Activated CD8-positive, alpha-beta memory T cell treated with anti-CD3 and anti-CD28 coated beads for 36 hours (primary cell): ENCODE data around the gene DLGAP1. TPM values are rescaled to one million over a fixed set of nuclear protein-coding genes. Genes with fewer than 3 reads are reported as not detected.
"Not testable (repeated sequence)": the region's sequence is repeated elsewhere in the genome, so short reads cannot be mapped to it uniquely, and the experiment has no call there.

Source experiments
- CTCF ChIA-PET: fragments of 350-600 bp; sonication (Branson Sonifier 250); formaldehyde crosslinking; loops from one replicate; lab custom pipeline; 2021; ENCODE audit warnings: antibody characterized with exemption; lab: Charles Lee
- POLR2A ChIA-PET: fragments of 350-600 bp; sonication (Branson Sonifier 250); formaldehyde crosslinking; loops from one replicate; lab custom pipeline; 2021; ENCODE audit warnings: antibody characterized with exemption; lab: Charles Lee
- total RNA-seq, 2 experiments: library from RNA; stranded (reverse); gene quantifications; one replicate each; pipeline ENCODE4 v1.2.3, GENCODE V29; 2021

DLGAP1 gene
- total RNA-seq, 2 experiments from 2014 or later: not detected

GRCh38 chr18:4394700-4395099 is 60.4 kb downstream of the DLGAP1 start:
- CTCF ChIA-PET: no interaction called here
- POLR2A ChIA-PET: no interaction called here

- ChIA-PET POLR2A (no interaction called here), CTCF (no interaction called here)
These were observed 63.2 kb downstream of the DLGAP1 start for GRCh38 chr18:4391859-4392258.

- ChIA-PET POLR2A (no interaction called here), CTCF (no interaction called here)
These were observed 69.2 kb downstream of the DLGAP1 start for GRCh38 chr18:4385876-4386275.

- POLR2A ChIA-PET: no interaction called here
- CTCF ChIA-PET: no interaction called here
These were observed 70.2 kb downstream of the DLGAP1 start for GRCh38 chr18:4384932-4385331.

- CTCF ChIA-PET: no interaction called here
These were observed 80.5 kb downstream of the DLGAP1 start for GRCh38 chr18:4374564-4374963.

GRCh38 chr18:4369705-4370104 is 85.4 kb downstream of the DLGAP1 start:
- POLR2A ChIA-PET: no interaction called here

More at GRCh38 chr18:4374564-4374963, 80.5 kb downstream of the DLGAP1 start:
- POLR2A ChIA-PET: no interaction called here

GRCh38 chr18:4360221-4360715 is 94.8 kb downstream of the DLGAP1 start:
- CTCF ChIA-PET: no interaction called here
- POLR2A ChIA-PET: no interaction called here

More at GRCh38 chr18:4369705-4370104, 85.4 kb downstream of the DLGAP1 start:
- CTCF ChIA-PET: interaction anchor here (0.8 kb wide), 1 partner anchor 10 kb away, joined by 3 read pairs; no protein-coding TSS in a partner anchor

- POLR2A ChIA-PET: no interaction called here
- CTCF ChIA-PET: no interaction called here
These were observed 96.5 kb downstream of the DLGAP1 start for GRCh38 chr18:4358618-4359017.

- ChIA-PET POLR2A (no interaction called here), CTCF (no interaction called here)
These were observed 97.5 kb downstream of the DLGAP1 start for GRCh38 chr18:4357579-4357978.

- POLR2A ChIA-PET: no interaction called here
- CTCF ChIA-PET: no interaction called here
These were observed 98.2 kb downstream of the DLGAP1 start for GRCh38 chr18:4356929-4357328.

- ChIA-PET CTCF (no interaction called here), POLR2A (no interaction called here)
These were observed 101.2 kb downstream of the DLGAP1 start for GRCh38 chr18:4353853-4354418.

GRCh38 chr18:4352746-4353551 is 102.2 kb downstream of the DLGAP1 start:
- POLR2A ChIA-PET: no interaction called here

GRCh38 chr18:4351005-4351404 is 104.1 kb downstream of the DLGAP1 start:
- CTCF ChIA-PET: no interaction called here
- POLR2A ChIA-PET: no interaction called here

More at GRCh38 chr18:4352746-4353551, 102.2 kb downstream of the DLGAP1 start:
- CTCF ChIA-PET: no interaction called here

GRCh38 chr18:4335386-4335785 is 119.7 kb downstream of the DLGAP1 start:
- POLR2A ChIA-PET: no interaction called here
- CTCF ChIA-PET: no interaction called here

- POLR2A ChIA-PET: no interaction called here
These were observed 122.1 kb downstream of the DLGAP1 start for GRCh38 chr18:4333043-4333442.

GRCh38 chr18:4319738-4320677 is 135.1 kb downstream of the DLGAP1 start:
- POLR2A ChIA-PET: no interaction called here
- CTCF ChIA-PET: no interaction called here

More at GRCh38 chr18:4333043-4333442, 122.1 kb downstream of the DLGAP1 start:
- CTCF ChIA-PET: no interaction called here

GRCh38 chr18:4318311-4318710 is 136.8 kb downstream of the DLGAP1 start:
- ChIA-PET POLR2A (no interaction called here), CTCF (no interaction called here)

- CTCF ChIA-PET, POLR2A ChIA-PET: not testable (repeated sequence)
These were observed 143.2 kb downstream of the DLGAP1 start for GRCh38 chr18:4311945-4312344.

- ChIA-PET CTCF (no interaction called here), POLR2A (no interaction called here)
These were observed 144.0 kb downstream of the DLGAP1 start for GRCh38 chr18:4311136-4311535.

- POLR2A ChIA-PET: no interaction called here
These were observed 145.9 kb downstream of the DLGAP1 start for GRCh38 chr18:4309227-4309626.

More at GRCh38 chr18:4309227-4309626, 145.9 kb downstream of the DLGAP1 start:
- CTCF ChIA-PET: no interaction called here
